ENCODE results near the gene AATK. TPM values are rescaled to one million over a fixed set of nuclear protein-coding genes. Genes with fewer than 3 reads are reported as not detected.

The AATK gene
- total and polyA plus RNA-seq, 2 donors (not counting 3 experiments of a cell fraction or from before 2014, with no cell fraction given), result 0.69 to 1.00 TPM

DNA sequence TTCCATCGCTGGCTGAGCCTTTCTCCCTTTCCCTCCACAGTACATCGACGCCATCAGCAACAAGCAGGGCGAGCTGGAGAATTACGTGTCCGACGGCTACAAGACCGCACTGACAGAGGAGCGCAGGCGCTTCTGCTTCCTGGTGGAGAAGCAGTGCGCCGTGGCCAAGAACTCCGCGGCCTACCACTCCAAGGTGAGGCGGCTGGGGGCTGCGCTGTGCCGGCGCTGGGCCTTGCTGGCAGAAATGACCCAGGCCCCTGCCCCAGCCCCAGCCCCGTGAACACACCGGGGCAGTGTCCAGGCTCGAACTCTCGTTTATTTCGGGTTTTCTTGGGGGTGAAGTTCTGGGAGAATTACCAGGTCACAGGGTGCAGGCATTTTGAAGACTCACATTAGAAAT, 66.1 kb downstream of the AATK start:
- Histone ChIP-seq H3K4me2 (ENCODE audit: insufficient read depth, low read length) (no peak overlapping the region), H3K27ac (ENCODE audit: insufficient read depth, low read depth, low read length) (no peak overlapping the region), H3K4me3 (replicated peaks in 1 of 3; ENCODE audit: insufficient read depth in 1 of 3, low read depth in 1 of 3, low read length in 3 of 3) (no peak overlapping the region), H3K79me2 (ENCODE audit: control insufficient read depth, insufficient read depth, low read length) (no peaks in the 10 kb centered on the region), H3K9me3 (replicated peaks; ENCODE audit: control insufficient read depth, insufficient read depth, low read length) (no peaks in the 10 kb centered on the region), H3K4me1 (ENCODE audit: control insufficient read depth, extremely low read depth, insufficient read depth, low read length) (peaks cover 8% of the 10 kb centered on the region), H4K20me1 (replicated peaks; ENCODE audit: control insufficient read depth, extremely low read depth, insufficient read depth, low read length) (no peaks in the 10 kb centered on the region), H3K9me1 (replicated peaks; ENCODE audit: control insufficient read depth, extremely low read depth, insufficient read depth, low read length) (no peaks in the 10 kb centered on the region), H2AFZ (ENCODE audit: low read depth, low read length) (no peak overlapping the region), H3K36me3 (ENCODE audit: control insufficient read depth in 2 of 2, extremely low read depth in 1 of 2, insufficient read depth in 2 of 2, low read length in 2 of 2) (no peaks in the 10 kb centered on the region), H3K9ac (replicated peaks; ENCODE audit: extremely low read depth, insufficient read depth, low read length) (no peak overlapping the region), H3K27me3 (ENCODE audit: control insufficient read depth in 2 of 2, insufficient read depth in 2 of 2, low read length in 2 of 2) (no peaks in the 10 kb centered on the region)
- intact Hi-C loops (cut with micrococcal nuclease), result no loop called here
- FAIRE-seq, result no peak
- CTCF ChIA-PET, result interaction anchor here (3.5 to 3.8 kb wide), 3 partner anchors 76 to 112 kb away, joined by 20 to 59 read pairs (median 44); no protein-coding TSS in a partner anchor
- dilution Hi-C loops (cut with MboI; ENCODE audit: extremely low pct_ligation_motif_present, low sequenced_read_pairs), result no loop called here
- POLR2A ChIA-PET, result no interaction called here
- DNase-seq (ENCODE audit: low read depth, low spot score), result no peak
- TF ChIP-seq, protein P1, sequence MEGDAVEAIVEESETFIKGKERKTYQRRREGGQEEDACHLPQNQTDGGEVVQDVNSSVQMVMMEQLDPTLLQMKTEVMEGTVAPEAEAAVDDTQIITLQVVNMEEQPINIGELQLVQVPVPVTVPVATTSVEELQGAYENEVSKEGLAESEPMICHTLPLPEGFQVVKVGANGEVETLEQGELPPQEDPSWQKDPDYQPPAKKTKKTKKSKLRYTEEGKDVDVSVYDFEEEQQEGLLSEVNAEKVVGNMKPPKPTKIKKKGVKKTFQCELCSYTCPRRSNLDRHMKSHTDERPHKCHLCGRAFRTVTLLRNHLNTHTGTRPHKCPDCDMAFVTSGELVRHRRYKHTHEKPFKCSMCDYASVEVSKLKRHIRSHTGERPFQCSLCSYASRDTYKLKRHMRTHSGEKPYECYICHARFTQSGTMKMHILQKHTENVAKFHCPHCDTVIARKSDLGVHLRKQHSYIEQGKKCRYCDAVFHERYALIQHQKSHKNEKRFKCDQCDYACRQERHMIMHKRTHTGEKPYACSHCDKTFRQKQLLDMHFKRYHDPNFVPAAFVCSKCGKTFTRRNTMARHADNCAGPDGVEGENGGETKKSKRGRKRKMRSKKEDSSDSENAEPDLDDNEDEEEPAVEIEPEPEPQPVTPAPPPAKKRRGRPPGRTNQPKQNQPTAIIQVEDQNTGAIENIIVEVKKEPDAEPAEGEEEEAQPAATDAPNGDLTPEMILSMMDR (IDR thresholded peaks at IDR 0.05; ENCODE audit: extremely low read depth in 1 of 2, insufficient read depth in 1 of 2, low read depth in 1 of 2, low read length in 2 of 2), result no peak
- TF ChIP-seq GATA2 (IDR thresholded peaks at IDR 0.05; ENCODE audit: insufficient read depth, insufficient read length, low read depth, low read length) (no peak), MYC (IDR thresholded peaks at IDR 0.05; ENCODE audit: low read depth, low read length) (no peak), EZH2 (IDR thresholded peaks at IDR 0.05; ENCODE audit: borderline replicate concordance, low read depth, low read length, severe bottlenecking) (no peak), FOS (IDR thresholded peaks at IDR 0.05; ENCODE audit: borderline replicate concordance, insufficient read depth, low read length) (no peak)
- BruUV-seq (replicated peaks), result no TSS peak

DNA sequence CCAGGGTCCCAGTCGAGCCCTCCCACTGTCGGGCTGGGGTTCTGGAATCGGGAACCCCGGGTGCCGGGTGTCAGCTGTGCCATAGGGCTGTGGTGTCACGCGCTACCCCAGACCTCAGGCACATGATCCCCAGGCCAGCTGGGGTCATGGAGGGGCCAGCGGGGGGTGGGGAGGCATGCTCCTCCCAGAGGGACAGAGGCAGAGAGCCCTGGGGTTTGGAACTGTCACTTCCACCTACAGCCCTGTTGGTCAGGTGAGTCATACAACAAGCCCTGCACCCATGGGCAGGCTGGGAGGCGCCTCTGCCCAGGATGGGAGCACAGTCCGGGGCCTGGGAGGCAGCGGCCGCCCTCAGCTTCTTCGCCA, 68.1 kb downstream of the AATK start:
- H3K36me3 ChIP-seq (ENCODE audit: control insufficient read depth in 2 of 2, extremely low read depth in 1 of 2, insufficient read depth in 2 of 2, low read length in 2 of 2), result no peaks in the 10 kb centered on the region
- H3K9me1 ChIP-seq (replicated peaks; ENCODE audit: control insufficient read depth, extremely low read depth, insufficient read depth, low read length), result no peaks in the 10 kb centered on the region
- no peaks in the 10 kb centered on the region for H3K27me3 ChIP-seq (ENCODE audit: control insufficient read depth in 2 of 2, insufficient read depth in 2 of 2, low read length in 2 of 2)
- no TSS peak for BruUV-seq (replicated peaks)
- no peak overlapping the region for H3K4me3 ChIP-seq (replicated peaks in 1 of 3; ENCODE audit: insufficient read depth in 1 of 3, low read depth in 1 of 3, low read length in 3 of 3)
- no peak for TF ChIP-seq POLR2A (IDR thresholded peaks at IDR 0.05; ENCODE audit: low read depth, low read length)
- no peak for TF ChIP-seq MAX (IDR thresholded peaks at IDR 0.05; ENCODE audit: insufficient read depth, insufficient read length)
- no peak for TF ChIP-seq MYC (IDR thresholded peaks at IDR 0.05; ENCODE audit: low read depth, low read length)
- no peak for TF ChIP-seq EZH2 (IDR thresholded peaks at IDR 0.05; ENCODE audit: borderline replicate concordance, low read depth, low read length, severe bottlenecking)
- TF ChIP-seq GATA2 (IDR thresholded peaks at IDR 0.05; ENCODE audit: insufficient read depth, insufficient read length, low read depth, low read length), result no peak
- TF ChIP-seq, protein P1 (IDR thresholded peaks at IDR 0.05; ENCODE audit: extremely low read depth in 1 of 2, insufficient read depth in 1 of 2, low read depth in 1 of 2, low read length in 2 of 2), result no peak
- dilution Hi-C loops (cut with MboI; ENCODE audit: extremely low pct_ligation_motif_present, low sequenced_read_pairs), result no loop called here
- no peak overlapping the region for H2AFZ ChIP-seq (ENCODE audit: low read depth, low read length)
- POLR2A ChIA-PET, result no interaction called here
- no peaks in the 10 kb centered on the region for H4K20me1 ChIP-seq (replicated peaks; ENCODE audit: control insufficient read depth, extremely low read depth, insufficient read depth, low read length)
- no peaks in the 10 kb centered on the region for H3K9me3 ChIP-seq (replicated peaks; ENCODE audit: control insufficient read depth, insufficient read depth, low read length)
- intact Hi-C loops (cut with micrococcal nuclease), result loop anchor here (1.0 kb wide), 3 partner anchors 64 to 109 kb away; no protein-coding TSS in a partner anchor
- peaks cover 8% of the 10 kb centered on the region for H3K4me1 ChIP-seq (ENCODE audit: control insufficient read depth, extremely low read depth, insufficient read depth, low read length)
- no peak for FAIRE-seq
- DNase-seq (ENCODE audit: low read depth, low spot score), result no peak
- CTCF ChIA-PET, result interaction anchor here (0.6 to 3.8 kb wide), 20 partner anchors 8 to 670 kb away, joined by 3 to 59 read pairs (median 5); partner anchors contain the start of genes BAIAP2 and CHMP6
- H3K4me2 ChIP-seq (ENCODE audit: insufficient read depth, low read length), result no peak overlapping the region
- H3K27ac ChIP-seq (ENCODE audit: insufficient read depth, low read depth, low read length), result no peak overlapping the region
- H3K79me2 ChIP-seq (ENCODE audit: control insufficient read depth, insufficient read depth, low read length), result no peaks in the 10 kb centered on the region
- H3K9ac ChIP-seq (replicated peaks; ENCODE audit: extremely low read depth, insufficient read depth, low read length), result no peak overlapping the region

All from endothelial cell of umbilical vein (primary cell).